ENCODE results near the gene SIAH1.
"Not testable (repeated sequence)": the region's sequence is repeated elsewhere in the genome, so short reads cannot be mapped to it uniquely, and the experiment has no call there.

SIAH1 gene

GRCh38 chr16:48385253-48386150 lies at the start of gene SIAH1:
Gene SIAH1, minus strand, starts transcription at chr16:48385413. Its CDS starts 22,985 bp downstream, at chr16:48362428.
- DNase-seq = no peak

- no peak for DNase-seq
Observed at GRCh38 chr16:48434653-48435317, 49.6 kb upstream of the SIAH1 start.

- no peak for DNase-seq
Observed at GRCh38 chr16:48433850-48434530, 48.8 kb upstream of the SIAH1 start.

GRCh38 chr16:48433116-48433849 lies 48.1 kb upstream of the SIAH1 start:
- DNase-seq = no peak

GRCh38 chr16:48432136-48432535 lies 46.9 kb upstream of the SIAH1 start:
- DNase-seq = no peak

GRCh38 chr16:48430890-48431289 lies 45.7 kb upstream of the SIAH1 start:
- no peak for DNase-seq

GRCh38 chr16:48426244-48427141 lies 41.3 kb upstream of the SIAH1 start:
- no peak for DNase-seq

- no peak for DNase-seq
Observed at GRCh38 chr16:48422537-48422936, 37.3 kb upstream of the SIAH1 start.

GRCh38 chr16:48421741-48422140 lies 36.5 kb upstream of the SIAH1 start:
- DNase-seq = no peak

GRCh38 chr16:48420437-48420836 lies 35.2 kb upstream of the SIAH1 start:
- no peak for DNase-seq

- not testable (repeated sequence) for DNase-seq
Observed at GRCh38 chr16:48416617-48417016, 31.4 kb upstream of the SIAH1 start.

GRCh38 chr16:48413272-48413671 lies 28.1 kb upstream of the SIAH1 start:
- DNase-seq = no peak

GRCh38 chr16:48409839-48410632 lies 24.8 kb upstream of the SIAH1 start:
- no peak for DNase-seq

- no peak for DNase-seq
Observed at GRCh38 chr16:48408688-48409087, 23.5 kb upstream of the SIAH1 start.

- DNase-seq = no peak
Observed at GRCh38 chr16:48405907-48406306, 20.7 kb upstream of the SIAH1 start.

- no peak for DNase-seq
Observed at GRCh38 chr16:48405153-48405552, 19.9 kb upstream of the SIAH1 start.

GRCh38 chr16:48402547-48402946 lies 17.3 kb upstream of the SIAH1 start:
- DNase-seq = not testable (repeated sequence)

GRCh38 chr16:48395375-48395774 lies 10.2 kb upstream of the SIAH1 start:
- DNase-seq = no peak

- DNase-seq = no peak
Observed at GRCh38 chr16:48394355-48394703, 9.1 kb upstream of the SIAH1 start.

GRCh38 chr16:48393485-48394354 lies 8.5 kb upstream of the SIAH1 start:
- DNase-seq = no peak

All from NCI-H524 treated with DMSO at 0.1 percent for 48 hours (cell line).